B cell (primary cell): ENCODE data around the gene ELMO1. TPM values are rescaled to one million over a fixed set of nuclear protein-coding genes. Genes with fewer than 3 reads are reported as not detected.

Experiments
- ATAC-seq: fragments of 200-7000 bp; cut with Tn5 transposase; one replicate; pipeline ENCODE4 v1.10.0; 2021; ENCODE audit warnings: low read depth, mild to moderate bottlenecking, moderate number of reproducible peaks, moderate library complexity
- CTCF ChIA-PET: fragments of 350-600 bp; sonication (Branson Sonifier 250); formaldehyde crosslinking; loops from one replicate; lab custom pipeline; 2021; ENCODE audit warnings: antibody characterized with exemption, inconsistent platforms; lab: Charles Lee
- POLR2A ChIA-PET: fragments of 350-600 bp; sonication (Branson Sonifier 250); formaldehyde crosslinking; loops from one replicate; lab custom pipeline; 2021; ENCODE audit warnings: antibody characterized with exemption; lab: Charles Lee
- DNase-seq: peaks from one replicate; pipeline ENCODE4 v3.0.0; 2013
- H2AFZ ChIP-seq: 2 replicates; pipeline ENCODE4 v1.6.1; 2012; ENCODE audit warnings: mild to moderate bottlenecking, low read depth, low read length; ENCODE audit not compliant: insufficient read depth, poor library complexity, severe bottlenecking
- H3K27ac ChIP-seq, 2 donors: 1 replicate in 1 of 2; 2 replicates in 1 of 2; pipeline ENCODE4 v1.5.1; 2012 to 2013; ENCODE audit warnings: low read length in 2 of 2, mild to moderate bottlenecking in 2 of 2, moderate library complexity in 1 of 2
- H3K27me3 ChIP-seq, 4 experiments: fragments of 200-600 bp in 1 of 4; sonication (generic) in 1 of 4; replicated peaks in 1 of 4; 1 replicate in 2 of 4; 2 replicates in 2 of 4; pipeline versions ENCODE4 v1.6.1 to v1.7.0; 2013 to 2016; ENCODE audit warnings: low read length in 3 of 4, mild to moderate bottlenecking in 2 of 4, mixed read lengths in 1 of 4, moderate library complexity in 1 of 4; ENCODE audit not compliant: insufficient read depth in 4 of 4, control insufficient read depth in 3 of 4; ENCODE audit errors: control extremely low read depth in 1 of 4
- H3K36me3 ChIP-seq, 2 experiments: replicated peaks in 1 of 2; 1 replicate in 1 of 2; 2 replicates in 1 of 2; pipeline versions ENCODE4 v1.6.1 to v1.7.1; 2013; ENCODE audit warnings: low read length in 1 of 2; ENCODE audit not compliant: insufficient read depth in 2 of 2, control insufficient read depth in 1 of 2; ENCODE audit errors: control extremely low read depth in 1 of 2, extremely low read depth in 1 of 2
- H3K4me1 ChIP-seq, 2 donors: fragments of 200-600 bp in 1 of 2; sonication (generic) in 1 of 2; 1 replicate in 1 of 2; 2 replicates in 1 of 2; pipeline versions ENCODE4 v1.5.1 to v1.6.1; 2013 to 2017; ENCODE audit warnings: low read length in 2 of 2; ENCODE audit not compliant: control insufficient read depth in 2 of 2, insufficient read depth in 2 of 2
- H3K4me2 ChIP-seq: replicated peaks from 2 replicates; pipeline ENCODE3; 2012; ENCODE audit warnings: mild to moderate bottlenecking, low read depth, low read length; ENCODE audit not compliant: poor library complexity, severe bottlenecking
- H3K4me3 ChIP-seq, 5 experiments: fragments of 200-600 bp in 1 of 5; sonication (generic) in 1 of 5; 1 replicate in 3 of 5; 2 replicates in 2 of 5; pipeline versions ENCODE4 v1.5.1 to v1.7.0; 2011 to 2016; ENCODE audit warnings: low read length in 4 of 5, mild to moderate bottlenecking in 4 of 5, low read depth in 2 of 5, control low read depth in 1 of 5, moderate library complexity in 1 of 5; ENCODE audit not compliant: insufficient read depth in 1 of 5; ENCODE audit errors: control extremely low read depth in 1 of 5, extremely low read depth in 1 of 5
- H3K79me2 ChIP-seq: fragments of 200-600 bp; sonication (generic); one replicate; pipeline ENCODE4 v1.6.0; 2016; ENCODE audit warnings: low read length; ENCODE audit not compliant: control insufficient read depth, insufficient read depth
- H3K9ac ChIP-seq: fragments of 200-600 bp; sonication (generic); 2 replicates; pipeline ENCODE4 v1.6.1; 2017; ENCODE audit warnings: mild to moderate bottlenecking, low read length, moderate library complexity
- H3K9me3 ChIP-seq, 3 donors: one replicate each; pipeline versions ENCODE4 v1.6.1 to v1.7.1; 2013; ENCODE audit warnings: low read length in 2 of 3; ENCODE audit not compliant: control insufficient read depth in 2 of 3, insufficient read depth in 1 of 3; ENCODE audit errors: control extremely low read depth in 1 of 3
- H4K20me1 ChIP-seq: 2 replicates; pipeline ENCODE4 v1.6.0; 2012; ENCODE audit warnings: mild to moderate bottlenecking, low read length; ENCODE audit not compliant: insufficient read depth, control insufficient read depth, poor library complexity, severe bottlenecking
- H3K27ac Mint-ChIP-seq: one replicate; pipeline ENCODE4 v1.8.0; 2021; ENCODE audit warnings: mixed read lengths
- H3K27me3 Mint-ChIP-seq: one replicate; pipeline ENCODE4 v1.8.0; 2021; ENCODE audit warnings: mixed read lengths
- H3K4me1 Mint-ChIP-seq: one replicate; pipeline ENCODE4 v1.8.0; 2021; ENCODE audit warnings: mixed read lengths
- H3K4me3 Mint-ChIP-seq: one replicate; pipeline ENCODE4 v1.8.0; 2021; ENCODE audit warnings: mixed read lengths
- H3K9me3 Mint-ChIP-seq: one replicate; pipeline ENCODE4 v1.8.0; 2022; ENCODE audit warnings: mixed read lengths; ENCODE audit not compliant: insufficient read depth
- EZH2 ChIP-seq: IDR thresholded peaks from 2 replicates; pipeline ENCODE4 v1.6.1; 2012; ENCODE audit warnings: borderline replicate concordance, low read depth, mild to moderate bottlenecking, moderate library complexity, low read length; ENCODE audit not compliant: insufficient read depth, poor library complexity, severe bottlenecking
- WGBS: methylation state at CpG from one replicate; pipeline ENCODE4 v1.1.5; 2013; ENCODE audit warnings: missing lambda C conversion rate; ENCODE audit not compliant: insufficient coverage; 5-methylcytosine and 5-hydroxymethylcytosine counted together
- intact Hi-C: fragments of 100-400 bp; cut with micrococcal nuclease; formaldehyde crosslinking; loops from one replicate; pipeline ENCODE4 v1.10.0; 2022
- polyA plus RNA-seq: library from polyadenylated mRNA; depleted of rRNA; stranded (reverse); fragments of >200 nt; gene quantifications from 2 replicates; pipeline ENCODE4 v1.2.3, GENCODE V29; 2012
- total RNA-seq, 2 donors: library from RNA; stranded (reverse); fragments of 120-200 nt in 1 of 2; gene quantifications; 1 replicate in 1 of 2; 2 replicates in 1 of 2; pipeline versions ENCODE4 v1.2.3 to v1.2.4, GENCODE V29; 2013 to 2022
- TF ChIP-seq, protein P1 (sequence below): fragments of 200-600 bp; IDR thresholded peaks from one replicate; pipeline ENCODE4 v1.8.0; 2022; ENCODE audit warnings: antibody characterized with exemption, mild to moderate bottlenecking

The ELMO1 gene
- total and polyA plus RNA-seq, 2 donors (not counting 1 experiment from before 2014, with no cell fraction given) = 44.7 to 177 TPM

DNA sequence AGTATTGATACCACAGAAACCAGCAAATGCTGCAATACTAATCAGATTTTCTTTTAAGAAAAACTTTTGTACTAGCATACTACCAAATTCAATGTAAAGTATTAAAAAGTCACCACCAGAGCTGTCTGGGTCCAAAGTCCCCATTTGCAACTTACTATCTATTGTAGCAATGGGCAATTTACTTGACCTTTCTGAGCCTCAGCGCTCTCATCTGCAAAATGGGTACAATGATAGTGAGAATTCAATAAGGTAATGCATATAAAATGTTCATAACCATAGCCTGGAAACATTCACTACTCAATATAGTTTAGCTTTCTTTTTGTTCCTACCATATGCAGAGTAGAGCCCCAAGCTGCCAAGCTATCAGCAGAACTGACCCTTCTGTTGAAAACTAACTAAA is 337.2 kb downstream of the ELMO1 start:
- Mint-ChIP-seq H3K27ac (no peak overlapping the region), H3K9me3 (no peaks in the 10 kb centered on the region), H3K4me3 (no peak overlapping the region), H3K27me3 (no peaks in the 10 kb centered on the region), H3K4me1 (peaks cover 52% of the 10 kb centered on the region)
- intact Hi-C loops = no loop called here
- ChIA-PET CTCF (no interaction called here), POLR2A (no interaction called here)
- Histone ChIP-seq H2AFZ (no peak overlapping the region), H3K9ac (no peak overlapping the region), H3K9me3 (no peaks in the 10 kb centered on the region), H3K36me3 (peaks cover 0 to 4% of the 10 kb centered on the region in 2 experiments), H3K4me1 (peaks cover 10 to 21% of the 10 kb centered on the region in 2 donors), H3K4me3 (no peak overlapping the region), H3K27ac (no peak overlapping the region), H4K20me1 (peaks cover 20% of the 10 kb centered on the region), H3K27me3 (no peaks in the 10 kb centered on the region), H3K4me2 (no peak overlapping the region), H3K79me2 (peaks cover 18% of the 10 kb centered on the region)
- TF ChIP-seq, protein P1, sequence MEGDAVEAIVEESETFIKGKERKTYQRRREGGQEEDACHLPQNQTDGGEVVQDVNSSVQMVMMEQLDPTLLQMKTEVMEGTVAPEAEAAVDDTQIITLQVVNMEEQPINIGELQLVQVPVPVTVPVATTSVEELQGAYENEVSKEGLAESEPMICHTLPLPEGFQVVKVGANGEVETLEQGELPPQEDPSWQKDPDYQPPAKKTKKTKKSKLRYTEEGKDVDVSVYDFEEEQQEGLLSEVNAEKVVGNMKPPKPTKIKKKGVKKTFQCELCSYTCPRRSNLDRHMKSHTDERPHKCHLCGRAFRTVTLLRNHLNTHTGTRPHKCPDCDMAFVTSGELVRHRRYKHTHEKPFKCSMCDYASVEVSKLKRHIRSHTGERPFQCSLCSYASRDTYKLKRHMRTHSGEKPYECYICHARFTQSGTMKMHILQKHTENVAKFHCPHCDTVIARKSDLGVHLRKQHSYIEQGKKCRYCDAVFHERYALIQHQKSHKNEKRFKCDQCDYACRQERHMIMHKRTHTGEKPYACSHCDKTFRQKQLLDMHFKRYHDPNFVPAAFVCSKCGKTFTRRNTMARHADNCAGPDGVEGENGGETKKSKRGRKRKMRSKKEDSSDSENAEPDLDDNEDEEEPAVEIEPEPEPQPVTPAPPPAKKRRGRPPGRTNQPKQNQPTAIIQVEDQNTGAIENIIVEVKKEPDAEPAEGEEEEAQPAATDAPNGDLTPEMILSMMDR = no peak
- no peak for TF ChIP-seq EZH2
- DNase-seq = no peak
- no peak for ATAC-seq
- no CpG with 5 or more reads among the region's 1 CpG for WGBS

DNA sequence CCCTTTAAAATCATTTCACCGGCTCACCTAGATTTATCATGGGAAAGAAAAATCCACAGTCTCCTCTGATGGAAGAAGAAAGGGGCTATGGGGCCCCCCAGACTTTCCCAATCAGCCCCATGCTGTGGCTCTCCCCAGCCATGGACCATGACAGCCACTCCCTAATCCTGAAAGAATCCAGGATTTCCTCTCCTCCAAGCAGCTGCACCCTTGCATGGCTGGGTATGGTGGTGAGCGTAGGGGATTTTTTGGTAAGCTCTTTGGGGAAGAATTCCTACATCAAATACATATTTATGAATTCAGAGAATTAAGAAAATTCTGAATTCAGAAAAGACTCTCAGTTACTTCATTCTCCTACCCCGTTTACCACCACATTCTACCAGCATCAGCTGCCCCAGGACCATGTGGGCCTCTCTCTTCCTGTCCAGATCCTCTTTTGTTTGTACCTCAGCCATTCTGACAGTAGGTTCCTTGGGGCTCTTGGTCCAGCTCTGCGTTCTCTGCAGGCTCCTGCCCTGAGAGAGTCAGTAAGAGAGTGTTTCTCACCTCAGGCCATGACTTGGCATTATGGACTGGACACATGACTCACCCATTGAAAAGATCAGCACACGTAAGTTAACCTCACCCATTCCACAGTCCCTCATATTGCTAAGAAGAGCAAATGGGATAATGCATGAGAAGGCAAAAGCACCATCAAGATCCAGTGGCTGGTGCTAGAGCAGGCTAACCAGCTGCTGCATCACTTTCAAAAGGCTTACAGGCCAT is 337.8 kb downstream of the ELMO1 start:
- Histone ChIP-seq H3K9ac (no peak overlapping the region), H2AFZ (no peak overlapping the region), H3K4me3 (no peak overlapping the region), H3K27me3 (no peaks in the 10 kb centered on the region), H3K36me3 (peaks cover 0 to 4% of the 10 kb centered on the region in 2 experiments), H3K4me1 (peaks cover 10 to 21% of the 10 kb centered on the region in 2 donors), H3K9me3 (no peaks in the 10 kb centered on the region), H3K79me2 (peaks cover 21% of the 10 kb centered on the region), H4K20me1 (peaks cover 20% of the 10 kb centered on the region), H3K27ac (no peak overlapping the region), H3K4me2 (no peak overlapping the region)
- POLR2A ChIA-PET = no interaction called here
- DNase-seq (no peak), ATAC-seq (no peak)
- CTCF ChIA-PET = no interaction called here
- H3K27me3 Mint-ChIP-seq = no peaks in the 10 kb centered on the region
- no peaks in the 10 kb centered on the region for H3K9me3 Mint-ChIP-seq
- peaks cover 48% of the 10 kb centered on the region for H3K4me1 Mint-ChIP-seq
- 89% methylated on average over 1 of the region's 5 CpGs for WGBS
- TF ChIP-seq, protein P1 = no peak
- TF ChIP-seq EZH2 = no peak
- H3K27ac Mint-ChIP-seq = no peak overlapping the region
- H3K4me3 Mint-ChIP-seq = no peak overlapping the region
- intact Hi-C loops = no loop called here
